Mucosa of rectum (tissue), 2 donors: Measurements from ENCODE around the gene AP3M1.

Source experiments
- H3K27ac ChIP-seq, 2 donors: one replicate each; pipeline ENCODE4 v1.7.0; 2013; ENCODE audit warnings: inconsistent platforms in 2 of 2, low read depth in 2 of 2, low read length in 2 of 2
- H3K27me3 ChIP-seq, 2 donors: one replicate each; pipeline ENCODE4 v1.7.0; 2013; ENCODE audit warnings: low read length in 2 of 2; ENCODE audit not compliant: control insufficient read depth in 2 of 2, insufficient read depth in 2 of 2
- H3K36me3 ChIP-seq, 2 donors: one replicate each; pipeline ENCODE4 v1.7.0; 2013; ENCODE audit warnings: low read length in 2 of 2; ENCODE audit not compliant: control insufficient read depth in 2 of 2, insufficient read depth in 2 of 2
- H3K4me1 ChIP-seq, 2 donors: one replicate each; pipeline ENCODE4 v1.7.0; 2013; ENCODE audit warnings: low read length in 2 of 2, mild to moderate bottlenecking in 1 of 2; ENCODE audit not compliant: control insufficient read depth in 2 of 2, insufficient read depth in 2 of 2
- H3K4me3 ChIP-seq, 2 donors: one replicate each; pipeline ENCODE4 v1.7.0; 2013; ENCODE audit warnings: low read length in 2 of 2
- H3K9ac ChIP-seq, 2 donors: one replicate each; pipeline ENCODE4 v1.7.0; 2013; ENCODE audit warnings: low read length in 2 of 2, low read depth in 1 of 2, mild to moderate bottlenecking in 1 of 2
- H3K9me3 ChIP-seq, 2 donors: one replicate each; pipeline ENCODE4 v1.7.0; 2013; ENCODE audit warnings: low read length in 2 of 2; ENCODE audit not compliant: control insufficient read depth in 2 of 2
- donor health status: healthy.
- donor health status: Normal muscosa, but diverticular disease.

Gene AP3M1

DNA sequence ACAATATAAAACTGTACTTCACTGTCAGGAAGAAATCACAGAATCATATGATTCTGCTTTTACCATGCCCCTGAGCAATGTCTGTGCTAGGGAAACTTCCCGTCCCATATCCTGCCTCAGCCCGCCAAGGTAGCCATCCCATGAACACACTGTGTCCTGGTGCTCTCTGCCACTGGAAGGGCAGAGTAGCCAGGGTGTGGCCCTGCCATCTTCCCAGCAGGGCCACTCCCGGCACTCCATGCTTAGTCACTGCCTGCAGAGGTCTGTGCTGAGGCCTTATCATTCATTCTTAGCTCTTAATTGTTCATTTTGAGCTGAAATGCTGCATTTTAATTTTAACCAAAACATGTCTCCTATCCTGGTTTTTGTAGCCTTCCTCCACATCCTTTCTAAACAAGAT is 31.8 kb downstream of the AP3M1 start:
- H3K36me3 ChIP-seq = peaks cover 73 to 81% of the 10 kb centered on the region in 2 donors
- no peak overlapping the region for H3K4me3 ChIP-seq
- H3K27me3 ChIP-seq = no peaks in the 10 kb centered on the region
- no peaks in the 10 kb centered on the region for H3K9me3 ChIP-seq
- no peaks in the 10 kb centered on the region for H3K4me1 ChIP-seq
- no peak overlapping the region for H3K9ac ChIP-seq
- no peak overlapping the region for H3K27ac ChIP-seq

DNA sequence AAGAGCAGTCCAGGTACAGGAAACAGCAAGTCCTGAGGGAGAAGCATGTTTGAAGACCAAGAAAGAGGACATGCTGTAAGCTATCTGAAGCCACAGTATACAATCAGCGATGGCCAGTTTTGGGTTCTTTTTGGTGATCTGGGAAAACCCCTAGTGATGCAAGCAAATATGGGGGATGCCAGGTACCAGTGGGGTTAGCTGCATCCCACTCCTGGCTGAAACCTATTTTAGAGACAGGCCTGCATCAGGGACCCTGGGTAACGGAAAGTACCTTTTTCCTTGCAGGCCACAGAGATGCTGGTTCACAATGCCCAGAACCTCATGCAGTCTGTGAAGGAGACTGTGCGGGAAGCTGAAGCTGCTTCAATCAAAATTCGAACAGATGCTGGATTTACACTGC is 32.9 kb downstream of the AP3M1 start:
- Histone ChIP-seq H3K9ac (no peak overlapping the region), H3K27ac (no peak overlapping the region), H3K36me3 (peaks cover 73 to 78% of the 10 kb centered on the region in 2 donors)

DNA sequence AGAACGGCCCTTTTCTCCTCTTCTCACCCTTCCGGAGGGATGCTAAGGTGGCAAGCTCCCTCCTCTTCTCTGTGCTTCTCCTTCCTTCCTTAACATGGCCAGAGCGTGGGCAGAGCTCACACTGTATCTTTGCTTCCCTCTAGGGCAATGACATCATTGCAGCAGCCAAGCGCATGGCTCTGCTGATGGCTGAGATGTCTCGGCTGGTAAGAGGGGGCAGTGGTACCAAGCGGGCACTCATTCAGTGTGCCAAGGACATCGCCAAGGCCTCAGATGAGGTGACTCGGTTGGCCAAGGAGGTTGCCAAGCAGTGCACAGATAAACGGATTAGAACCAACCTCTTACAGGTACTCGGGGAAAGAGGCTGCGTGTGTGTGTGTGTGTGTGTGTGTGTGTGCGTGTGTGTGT is 36.6 kb downstream of the AP3M1 start:
- Histone ChIP-seq H3K4me1 (no peaks in the 10 kb centered on the region), H3K36me3 (peaks cover 83 to 86% of the 10 kb centered on the region in 2 donors), H3K27me3 (no peaks in the 10 kb centered on the region), H3K27ac (no peak overlapping the region), H3K9me3 (no peaks in the 10 kb centered on the region), H3K9ac (no peak overlapping the region), H3K4me3 (no peak overlapping the region)

More for the DNA sequence above, 32.9 kb downstream of the AP3M1 start:
- no peaks in the 10 kb centered on the region for H3K27me3 ChIP-seq
- no peaks in the 10 kb centered on the region for H3K4me1 ChIP-seq
- H3K9me3 ChIP-seq = no peaks in the 10 kb centered on the region
- H3K4me3 ChIP-seq = no peak overlapping the region

DNA sequence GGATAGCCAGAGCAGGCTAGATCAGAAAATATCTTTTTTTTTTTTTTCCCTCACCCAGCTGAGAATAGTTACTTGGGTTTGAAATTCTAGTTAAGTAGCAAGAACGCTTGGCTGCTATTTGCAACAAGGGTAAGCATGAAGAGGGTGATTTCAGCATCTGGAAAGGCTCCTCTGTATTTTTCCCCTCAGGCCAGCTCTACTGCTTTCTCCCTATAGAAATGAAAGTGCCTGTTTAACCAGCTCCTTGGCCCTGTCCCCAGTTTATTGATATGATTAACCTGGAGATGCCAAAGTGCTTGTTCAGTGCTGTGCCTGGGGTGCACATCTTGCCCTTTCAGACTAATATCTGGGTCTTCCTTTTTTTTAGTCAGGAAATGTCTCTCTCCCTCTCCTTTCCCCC is 37.1 kb downstream of the AP3M1 start:
- H3K4me1 ChIP-seq = no peaks in the 10 kb centered on the region
- no peaks in the 10 kb centered on the region for H3K27me3 ChIP-seq
- peaks cover 84% of the 10 kb centered on the region in 2 donors for H3K36me3 ChIP-seq
- H3K27ac ChIP-seq = no peak overlapping the region
- no peak overlapping the region for H3K4me3 ChIP-seq
- no peaks in the 10 kb centered on the region for H3K9me3 ChIP-seq
- H3K9ac ChIP-seq = no peak overlapping the region

DNA sequence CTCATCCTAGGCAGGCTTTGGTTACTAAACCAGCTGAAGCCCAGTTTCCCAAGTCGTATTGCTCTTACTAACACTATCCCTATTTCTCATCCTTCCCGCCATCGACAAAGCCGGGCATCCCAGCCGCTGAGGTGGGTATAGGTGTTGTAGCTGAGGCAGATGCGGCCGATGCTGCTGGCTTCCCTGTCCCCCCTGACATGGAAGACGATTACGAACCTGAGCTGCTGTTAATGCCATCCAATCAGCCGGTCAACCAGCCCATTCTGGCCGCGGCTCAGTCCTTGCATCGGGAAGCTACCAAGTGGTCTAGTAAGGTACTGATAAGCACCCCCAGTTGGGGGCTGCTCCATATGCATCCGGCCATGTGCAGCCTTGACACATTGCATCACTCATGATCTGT is 38.8 kb downstream of the AP3M1 start:
- H3K4me3 ChIP-seq = no peak overlapping the region
- H3K27me3 ChIP-seq = no peaks in the 10 kb centered on the region
- no peak overlapping the region for H3K9ac ChIP-seq
- H3K27ac ChIP-seq = no peak overlapping the region
- no peaks in the 10 kb centered on the region for H3K9me3 ChIP-seq
- H3K36me3 ChIP-seq = peaks cover 82 to 86% of the 10 kb centered on the region in 2 donors
- H3K4me1 ChIP-seq = no peaks in the 10 kb centered on the region

DNA sequence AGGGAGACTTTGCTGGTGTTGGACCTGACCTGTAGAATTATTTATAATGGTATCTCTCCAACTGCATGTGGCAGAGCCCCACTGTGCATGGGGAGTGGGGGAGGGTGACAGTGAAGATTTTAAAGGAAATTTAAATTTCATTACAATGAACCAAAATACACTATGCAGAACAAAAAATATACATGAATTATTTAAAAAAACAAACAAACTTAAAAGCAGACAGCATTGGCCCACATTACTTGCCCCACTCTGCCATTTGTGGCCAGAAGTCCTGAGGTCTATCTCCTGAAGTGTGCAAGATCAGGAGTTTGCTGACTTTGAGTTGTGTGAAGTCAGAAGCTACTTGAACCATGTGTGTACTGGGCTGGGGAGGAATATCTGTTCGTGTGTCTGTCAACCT is 40.5 kb downstream of the AP3M1 start:
- no peak overlapping the region for H3K4me3 ChIP-seq
- no peaks in the 10 kb centered on the region for H3K9me3 ChIP-seq
- peaks cover 83 to 84% of the 10 kb centered on the region in 2 donors for H3K36me3 ChIP-seq
- no peaks in the 10 kb centered on the region for H3K27me3 ChIP-seq
- H3K9ac ChIP-seq = no peak overlapping the region
- H3K27ac ChIP-seq = no peak overlapping the region
- no peaks in the 10 kb centered on the region for H3K4me1 ChIP-seq

DNA sequence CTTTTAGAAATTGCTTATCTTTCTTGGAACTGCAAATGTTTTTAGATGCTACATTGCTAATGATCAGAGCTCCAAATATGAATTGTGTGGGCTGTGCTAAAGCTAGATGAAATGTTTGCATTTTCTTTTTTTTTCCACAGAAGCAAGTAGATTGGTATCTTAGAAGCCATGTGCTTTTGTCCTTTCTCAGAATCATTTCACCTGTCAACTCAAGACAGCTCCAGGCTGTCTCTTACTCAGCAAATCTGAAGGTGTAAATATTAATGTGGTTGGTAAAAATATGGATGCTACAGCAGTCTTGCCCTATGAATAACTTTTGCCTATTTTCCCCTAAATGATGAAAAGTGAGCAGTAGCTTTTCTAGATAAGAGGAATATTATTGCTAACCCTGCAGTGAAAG is 41.2 kb downstream of the AP3M1 start:
- no peaks in the 10 kb centered on the region for H3K9me3 ChIP-seq
- H3K27me3 ChIP-seq = no peaks in the 10 kb centered on the region
- H3K27ac ChIP-seq = no peak overlapping the region
- no peak overlapping the region for H3K9ac ChIP-seq
- no peaks in the 10 kb centered on the region for H3K4me1 ChIP-seq
- no peak overlapping the region for H3K4me3 ChIP-seq
- H3K36me3 ChIP-seq = peaks cover 82 to 84% of the 10 kb centered on the region in 2 donors

DNA sequence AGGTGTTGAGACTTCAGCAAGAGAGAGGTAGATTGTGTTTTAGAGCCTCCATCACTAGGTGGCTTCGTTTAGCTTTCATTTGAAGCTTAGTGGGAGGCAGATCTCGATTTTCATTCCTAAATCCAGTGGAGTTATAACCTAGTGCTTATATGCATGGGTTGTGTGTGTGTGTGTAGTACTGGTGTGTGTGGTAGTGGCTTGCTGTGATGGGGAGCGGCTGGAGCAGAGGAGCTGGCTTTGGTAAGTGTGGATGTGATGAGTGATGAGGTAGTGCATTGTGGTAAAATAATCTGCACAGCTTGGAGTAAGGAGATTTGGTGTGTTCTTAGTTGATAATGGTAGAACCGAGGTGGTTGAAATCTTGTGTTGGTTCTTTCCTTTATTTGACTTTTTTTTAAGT is 43.2 kb downstream of the AP3M1 start:
- Histone ChIP-seq H3K4me1 (no peaks in the 10 kb centered on the region), H3K27me3 (no peaks in the 10 kb centered on the region), H3K4me3 (no peak overlapping the region), H3K9me3 (no peaks in the 10 kb centered on the region), H3K9ac (no peak overlapping the region), H3K27ac (no peak overlapping the region), H3K36me3 (peaks cover 71 to 83% of the 10 kb centered on the region in 2 donors)

DNA sequence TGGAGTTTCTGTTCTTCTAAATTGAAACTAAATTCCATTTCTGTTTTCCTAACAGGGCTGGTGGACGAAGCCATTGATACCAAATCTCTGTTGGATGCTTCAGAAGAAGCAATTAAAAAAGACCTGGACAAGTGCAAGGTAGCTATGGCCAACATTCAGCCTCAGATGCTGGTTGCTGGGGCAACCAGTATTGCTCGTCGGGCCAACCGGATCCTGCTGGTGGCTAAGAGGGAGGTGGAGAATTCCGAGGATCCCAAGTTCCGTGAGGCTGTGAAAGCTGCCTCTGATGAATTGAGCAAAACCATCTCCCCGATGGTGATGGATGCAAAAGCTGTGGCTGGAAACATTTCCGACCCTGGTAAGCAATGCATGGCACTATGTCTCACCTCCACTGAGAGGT is 45.6 kb downstream of the AP3M1 start:
- H3K9ac ChIP-seq = no peak overlapping the region
- peaks cover 53 to 69% of the 10 kb centered on the region in 2 donors for H3K36me3 ChIP-seq

DNA sequence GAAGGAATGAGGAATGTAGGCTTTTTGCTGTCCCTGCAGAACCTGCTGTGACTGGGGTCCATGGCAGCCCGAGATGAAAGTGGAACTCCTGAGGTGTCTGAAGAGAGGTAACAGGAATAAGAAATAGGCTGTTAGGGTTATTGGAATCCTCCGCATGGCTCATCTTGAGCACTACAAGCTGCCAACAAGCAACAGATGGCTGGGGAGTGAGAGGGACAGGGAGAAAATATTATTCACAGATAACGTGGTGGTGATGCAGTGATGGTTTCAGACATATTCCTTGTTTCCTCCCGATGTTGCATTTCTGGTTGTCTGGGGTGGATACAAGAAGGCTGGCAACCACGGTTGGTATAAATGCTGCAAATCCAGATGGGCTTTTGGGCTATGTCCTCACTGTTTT is 46.1 kb downstream of the AP3M1 start:
- H3K4me1 ChIP-seq = no peaks in the 10 kb centered on the region
- no peak overlapping the region for H3K27ac ChIP-seq
- no peaks in the 10 kb centered on the region for H3K9me3 ChIP-seq
- no peaks in the 10 kb centered on the region for H3K27me3 ChIP-seq
- H3K9ac ChIP-seq = no peak overlapping the region
- H3K4me3 ChIP-seq = no peak overlapping the region
- H3K36me3 ChIP-seq = peaks cover 54 to 67% of the 10 kb centered on the region in 2 donors

More for the DNA sequence above, 45.6 kb downstream of the AP3M1 start:
- Histone ChIP-seq H3K9me3 (no peaks in the 10 kb centered on the region), H3K4me3 (no peak overlapping the region), H3K27ac (no peak overlapping the region), H3K27me3 (no peaks in the 10 kb centered on the region), H3K4me1 (no peaks in the 10 kb centered on the region)
